SIG-M5 (cell line): Measurements from ENCODE around the gene DGCR2.
"Not testable (repeated sequence)": the region's sequence is repeated elsewhere in the genome, so short reads cannot be mapped to it uniquely, and the experiment has no call there.

ENCODE experiments used
- DNase-seq: peaks from one replicate; lab custom pipeline; 2025; lab: John Stamatoyannopoulos, UW

DGCR2 gene

GRCh38 chr22:19081351-19081750 is 40.9 kb downstream of the DGCR2 start:
- DNase-seq: no peak

GRCh38 chr22:19080853-19081252 is 41.4 kb downstream of the DGCR2 start:
- DNase-seq: no peak

- DNase-seq: no peak
These were observed 42.5 kb downstream of the DGCR2 start for GRCh38 chr22:19079691-19080090.

- no peak for DNase-seq
These were observed 46.8 kb downstream of the DGCR2 start for GRCh38 chr22:19075404-19075803.

- not testable (repeated sequence) for DNase-seq
These were observed 49.4 kb downstream of the DGCR2 start for GRCh38 chr22:19072853-19073252.

GRCh38 chr22:19070397-19071169 is 51.6 kb downstream of the DGCR2 start:
- no peak for DNase-seq

GRCh38 chr22:19069451-19069850 is 52.8 kb downstream of the DGCR2 start:
- DNase-seq: no peak

- DNase-seq: no peak
These were observed 53.4 kb downstream of the DGCR2 start for GRCh38 chr22:19068784-19069271.

GRCh38 chr22:19067696-19068348 is 54.4 kb downstream of the DGCR2 start:
- DNase-seq: no peak

- no peak for DNase-seq
These were observed 55.5 kb downstream of the DGCR2 start for GRCh38 chr22:19066531-19067271.

GRCh38 chr22:19065929-19066328 is 56.3 kb downstream of the DGCR2 start:
- DNase-seq: no peak

- DNase-seq: no peak
These were observed 56.8 kb downstream of the DGCR2 start for GRCh38 chr22:19065298-19065859.

GRCh38 chr22:19064354-19065054 is 57.7 kb downstream of the DGCR2 start:
- DNase-seq: no peak

- no peak for DNase-seq
These were observed 58.4 kb downstream of the DGCR2 start for GRCh38 chr22:19063581-19064353.

- no peak for DNase-seq
These were observed 59.3 kb downstream of the DGCR2 start for GRCh38 chr22:19062943-19063308.

GRCh38 chr22:19062139-19062942 is 59.9 kb downstream of the DGCR2 start:
- DNase-seq: no peak

GRCh38 chr22:19061471-19062138 is 60.6 kb downstream of the DGCR2 start:
- DNase-seq: no peak

GRCh38 chr22:19060356-19061009 is 61.7 kb downstream of the DGCR2 start:
- DNase-seq: no peak
